Activated CD4-positive, alpha-beta T cell treated with anti-CD3 and anti-CD28 coated beads, Interleukin-2, amount 50 U/mL, for 24 hours (primary cell): ENCODE measurements around the gene GTF2A1.
"Not testable (repeated sequence)": the region's sequence is repeated elsewhere in the genome, so short reads cannot be mapped to it uniquely, and the experiment has no call there.

Experiments
- DNase-seq, 2 donors: peaks; one replicate each; pipeline ENCODE4 v3.0.0-alpha.2; 2020; ENCODE audit warnings: low read depth in 1 of 2, low spot score in 1 of 2

GTF2A1 gene

GRCh38 chr14:81220830-81221578 is at the start of gene GTF2A1:
Gene GTF2A1 (minus strand): TSS chr14:81220959. CDS start chr14:81220518, 441 bp downstream.
- peak; percentile 87 to 90 for DNase-seq

GRCh38 chr14:81269979-81270375 is 49.2 kb upstream of the GTF2A1 start:
- no peak for DNase-seq

GRCh38 chr14:81269100-81269978 is 48.6 kb upstream of the GTF2A1 start:
- peak in 1 of 2 donors; percentile 21 for DNase-seq

GRCh38 chr14:81268016-81268416 is 47.3 kb upstream of the GTF2A1 start:
- DNase-seq: no peak

GRCh38 chr14:81265636-81266169 is 44.9 kb upstream of the GTF2A1 start:
- no peak for DNase-seq

GRCh38 chr14:81264671-81265070 is 43.9 kb upstream of the GTF2A1 start:
- DNase-seq: no peak

- no peak for DNase-seq
Observed at GRCh38 chr14:81263777-81264410, 43.1 kb upstream of the GTF2A1 start.

GRCh38 chr14:81261176-81261575 is 40.4 kb upstream of the GTF2A1 start:
- DNase-seq: no peak

GRCh38 chr14:81260732-81261131 is 40.0 kb upstream of the GTF2A1 start:
- DNase-seq: no peak

GRCh38 chr14:81256289-81256960 is 35.7 kb upstream of the GTF2A1 start:
- DNase-seq: no peak

GRCh38 chr14:81252278-81252677 is 31.5 kb upstream of the GTF2A1 start:
- DNase-seq: no peak

- DNase-seq: no peak
Observed at GRCh38 chr14:81247271-81247766, 26.6 kb upstream of the GTF2A1 start.

GRCh38 chr14:81246461-81247270 is 25.9 kb upstream of the GTF2A1 start:
- no peak for DNase-seq

GRCh38 chr14:81245771-81246170 is 25.0 kb upstream of the GTF2A1 start:
- DNase-seq: no peak

- not testable (repeated sequence) for DNase-seq
Observed at GRCh38 chr14:81244431-81244830, 23.7 kb upstream of the GTF2A1 start.

GRCh38 chr14:81243499-81243898 is 22.7 kb upstream of the GTF2A1 start:
- no peak for DNase-seq

- DNase-seq: not testable (repeated sequence)
Observed at GRCh38 chr14:81236849-81237248, 16.1 kb upstream of the GTF2A1 start.

GRCh38 chr14:81236138-81236537 is 15.4 kb upstream of the GTF2A1 start:
- no peak for DNase-seq

- no peak for DNase-seq
Observed at GRCh38 chr14:81235096-81235495, 14.3 kb upstream of the GTF2A1 start.

GRCh38 chr14:81234278-81234677 is 13.5 kb upstream of the GTF2A1 start:
- no peak for DNase-seq
